Activated naive CD4-positive, alpha-beta T cell treated with anti-CD3 and anti-CD28 coated beads for 36 hours (primary cell): ENCODE measurements around the gene BACH1. TPM values are rescaled to one million over a fixed set of nuclear protein-coding genes. Genes with fewer than 3 reads are reported as not detected.

Experiments
- total RNA-seq, 2 experiments: library from RNA; stranded (reverse); gene quantifications; one replicate each; pipeline ENCODE4 v1.2.3, GENCODE V29; 2021

Gene BACH1
- total RNA-seq, 2 experiments from 2014 or later, result 22.6 to 23.2 TPM

Other genes starting within 250 kb of the BACH1 start
- gene CCT8, start 225.3 kb upstream of the BACH1 start, total RNA-seq, result 100 to 1,000 TPM; 482 to 515 TPM
- 1 to 10 TPM; 4.9 to 6.3 TPM for gene MAP3K7CL, start 168.3 kb upstream of the BACH1 start, total RNA-seq